ENCODE results near the gene WSCD1.

Gene WSCD1

GRCh38 chr17:6098050-6098822 lies 28.1 kb downstream of the WSCD1 start:
- no peak for DNase-seq (ENCODE audit: low read depth)
- no peak overlapping the region for H3K4me3 ChIP-seq (ENCODE audit: low read length)
- TF ChIP-seq, protein P1, sequence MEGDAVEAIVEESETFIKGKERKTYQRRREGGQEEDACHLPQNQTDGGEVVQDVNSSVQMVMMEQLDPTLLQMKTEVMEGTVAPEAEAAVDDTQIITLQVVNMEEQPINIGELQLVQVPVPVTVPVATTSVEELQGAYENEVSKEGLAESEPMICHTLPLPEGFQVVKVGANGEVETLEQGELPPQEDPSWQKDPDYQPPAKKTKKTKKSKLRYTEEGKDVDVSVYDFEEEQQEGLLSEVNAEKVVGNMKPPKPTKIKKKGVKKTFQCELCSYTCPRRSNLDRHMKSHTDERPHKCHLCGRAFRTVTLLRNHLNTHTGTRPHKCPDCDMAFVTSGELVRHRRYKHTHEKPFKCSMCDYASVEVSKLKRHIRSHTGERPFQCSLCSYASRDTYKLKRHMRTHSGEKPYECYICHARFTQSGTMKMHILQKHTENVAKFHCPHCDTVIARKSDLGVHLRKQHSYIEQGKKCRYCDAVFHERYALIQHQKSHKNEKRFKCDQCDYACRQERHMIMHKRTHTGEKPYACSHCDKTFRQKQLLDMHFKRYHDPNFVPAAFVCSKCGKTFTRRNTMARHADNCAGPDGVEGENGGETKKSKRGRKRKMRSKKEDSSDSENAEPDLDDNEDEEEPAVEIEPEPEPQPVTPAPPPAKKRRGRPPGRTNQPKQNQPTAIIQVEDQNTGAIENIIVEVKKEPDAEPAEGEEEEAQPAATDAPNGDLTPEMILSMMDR (conservative IDR thresholded peaks at IDR 0.05; ENCODE audit: low read length) = no peak

DNA sequence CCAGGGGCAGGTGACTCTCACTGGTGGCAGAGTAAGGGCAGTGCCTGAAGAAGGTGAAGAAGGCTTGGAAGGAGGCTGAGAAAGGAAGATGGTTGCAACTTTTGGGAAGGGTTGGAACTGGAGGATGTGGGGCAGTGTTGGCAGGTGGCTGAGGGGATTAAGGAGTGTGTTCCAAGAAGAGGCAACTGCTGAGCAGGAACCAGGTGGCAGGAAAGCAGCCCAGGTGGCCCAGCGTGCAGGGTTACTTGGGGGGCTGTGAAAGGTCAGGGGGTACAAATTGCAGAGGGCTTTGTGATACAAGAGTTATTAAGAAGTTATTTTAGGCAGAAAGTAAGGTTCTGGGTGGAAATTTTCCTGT lies 28.6 kb downstream of the WSCD1 start:
- TF ChIP-seq, protein P1 (conservative IDR thresholded peaks at IDR 0.05; ENCODE audit: low read length) = no peak
- no peak overlapping the region for H3K4me3 ChIP-seq (ENCODE audit: low read length)
- no peak for DNase-seq (ENCODE audit: low read depth)

- TF ChIP-seq, protein P1 (conservative IDR thresholded peaks at IDR 0.05; ENCODE audit: low read length) = no peak
- H3K4me3 ChIP-seq (ENCODE audit: low read length) = no peak overlapping the region
- DNase-seq (ENCODE audit: low read depth) = no peak
Measured at GRCh38 chr17:6099492-6099891, 29.3 kb downstream of the WSCD1 start.

GRCh38 chr17:6100146-6100545 lies 30.0 kb downstream of the WSCD1 start:
- H3K4me3 ChIP-seq (ENCODE audit: low read length) = no peak overlapping the region
- DNase-seq (ENCODE audit: low read depth) = no peak
- TF ChIP-seq, protein P1 (conservative IDR thresholded peaks at IDR 0.05; ENCODE audit: low read length) = no peak

- DNase-seq (ENCODE audit: low read depth) = no peak
- TF ChIP-seq, protein P1 (conservative IDR thresholded peaks at IDR 0.05; ENCODE audit: low read length) = no peak
- no peak overlapping the region for H3K4me3 ChIP-seq (ENCODE audit: low read length)
Measured at GRCh38 chr17:6100891-6101500, 30.8 kb downstream of the WSCD1 start.

- DNase-seq (ENCODE audit: low read depth) = no peak
- H3K4me3 ChIP-seq (ENCODE audit: low read length) = no peak overlapping the region
- TF ChIP-seq, protein P1 (conservative IDR thresholded peaks at IDR 0.05; ENCODE audit: low read length) = no peak
Measured at GRCh38 chr17:6101706-6102105, 31.5 kb downstream of the WSCD1 start.

- no peak for DNase-seq (ENCODE audit: low read depth)
- TF ChIP-seq, protein P1 (conservative IDR thresholded peaks at IDR 0.05; ENCODE audit: low read length) = no peak
- no peak overlapping the region for H3K4me3 ChIP-seq (ENCODE audit: low read length)
Measured at GRCh38 chr17:6102615-6103014, 32.4 kb downstream of the WSCD1 start.

Measured in AG10803 (cell line).